ENCODE results near the gene FAM156B.
"Not testable (repeated sequence)": the region's sequence is repeated elsewhere in the genome, so short reads cannot be mapped to it uniquely, and the experiment has no call there.

The FAM156B gene

GRCh38 chrX:52933976-52934703 lies 37.0 kb downstream of the FAM156B start:
- no peaks in the 10 kb centered on the region for H3K36me3 ChIP-seq (ENCODE audit: control insufficient read depth in 1 of 2, insufficient read depth in 2 of 2, low read depth in 1 of 2, low read length in 2 of 2)
- peak overlapping the region; percentile 52 to 88 for H3K4me3 ChIP-seq (ENCODE audit: insufficient read depth in 1 of 2, low read depth in 1 of 2, low read length in 2 of 2)
- no peak overlapping the region for H2AK5ac ChIP-seq (ENCODE audit: low read length, severe bottlenecking)
- peaks cover 2% of the 10 kb centered on the region for H3K4me1 ChIP-seq (ENCODE audit: control insufficient read depth, insufficient read depth, low read depth, low read length)
- H3K9me3 ChIP-seq (ENCODE audit: control insufficient read depth, low read length): no peaks in the 10 kb centered on the region
- peak overlapping the region; percentile 80 for H4K8ac ChIP-seq (ENCODE audit: low read length)
- no peak overlapping the region for H2AFZ ChIP-seq (ENCODE audit: low read depth, low read length)
- H4K91ac ChIP-seq (ENCODE audit: low read length): no peak overlapping the region
- no peak overlapping the region for H2BK5ac ChIP-seq (ENCODE audit: low read depth, low read length, poor library complexity, severe bottlenecking)
- 3% methylated on average over 22 of the region's 27 CpGs for WGBS
- peak overlapping the region; percentile 15 for H2BK120ac ChIP-seq (ENCODE audit: low read depth, low read length)
- H3K27me3 ChIP-seq (ENCODE audit: control insufficient read depth in 1 of 2, insufficient read depth in 1 of 2, low read length in 2 of 2): no peaks in the 10 kb centered on the region
- DNase-seq: no peak
- no peak overlapping the region for H3K14ac ChIP-seq (ENCODE audit: low read length in 2 of 2)
- no peak overlapping the region for H3K23ac ChIP-seq (ENCODE audit: low read length in 2 of 2)
- H3K9ac ChIP-seq (ENCODE audit: low read length): peak overlapping the region; percentile 97
- H3K79me1 ChIP-seq (replicated peaks; ENCODE audit: low read length, poor library complexity, severe bottlenecking): no peaks in the 10 kb centered on the region
- no peak overlapping the region for H2BK15ac ChIP-seq (ENCODE audit: low read depth, poor library complexity, severe bottlenecking)
- no peak overlapping the region for H3K18ac ChIP-seq (ENCODE audit: low read depth in 1 of 2, low read length in 2 of 2)
- H3K27ac ChIP-seq (ENCODE audit: low read length, poor library complexity, severe bottlenecking): peak overlapping the region; percentile 99
- peak overlapping the region; percentile 30 for H3K4me2 ChIP-seq (ENCODE audit: low read length, poor library complexity, severe bottlenecking)
- peak overlapping the region in 1 of 2 experiments; percentile 37 for H3K4ac ChIP-seq (ENCODE audit: low read depth in 1 of 2, low read length in 2 of 2)
- no peak overlapping the region for H2BK12ac ChIP-seq (ENCODE audit: low read length in 2 of 2)

- Histone ChIP-seq H3K9ac (ENCODE audit: low read length) (peak overlapping the region; percentile 97), H3K4me3 (ENCODE audit: insufficient read depth in 1 of 2, low read depth in 1 of 2, low read length in 2 of 2) (peak overlapping the region; percentile 64 to 88), H3K18ac (ENCODE audit: low read depth in 1 of 2, low read length in 2 of 2) (peak overlapping the region; percentile 91 to 94), H4K91ac (ENCODE audit: low read length) (peak overlapping the region; percentile 93), H3K9me3 (ENCODE audit: control insufficient read depth, low read length) (no peaks in the 10 kb centered on the region), H3K4me2 (ENCODE audit: low read length, poor library complexity, severe bottlenecking) (peak overlapping the region; percentile 49), H2BK15ac (ENCODE audit: low read depth, poor library complexity, severe bottlenecking) (no peak overlapping the region), H3K79me1 (replicated peaks; ENCODE audit: low read length, poor library complexity, severe bottlenecking) (no peaks in the 10 kb centered on the region), H2BK12ac (ENCODE audit: low read length in 2 of 2) (no peak overlapping the region), H3K14ac (ENCODE audit: low read length in 2 of 2) (peak overlapping the region in 1 of 2 experiments; percentile 93), H2AK5ac (ENCODE audit: low read length, severe bottlenecking) (no peak overlapping the region), H2BK120ac (ENCODE audit: low read depth, low read length) (peak overlapping the region; percentile 49), H4K8ac (ENCODE audit: low read length) (peak overlapping the region; percentile 94), H3K27ac (ENCODE audit: low read length, poor library complexity, severe bottlenecking) (peak overlapping the region; percentile 99), H2BK5ac (ENCODE audit: low read depth, low read length, poor library complexity, severe bottlenecking) (peak overlapping the region; percentile 91), H3K27me3 (ENCODE audit: control insufficient read depth in 1 of 2, insufficient read depth in 1 of 2, low read length in 2 of 2) (no peaks in the 10 kb centered on the region), H2AFZ (ENCODE audit: low read depth, low read length) (peak overlapping the region; percentile 42), H3K36me3 (ENCODE audit: control insufficient read depth in 1 of 2, insufficient read depth in 2 of 2, low read depth in 1 of 2, low read length in 2 of 2) (no peaks in the 10 kb centered on the region), H3K23ac (ENCODE audit: low read length in 2 of 2) (no peak overlapping the region), H3K4ac (ENCODE audit: low read depth in 1 of 2, low read length in 2 of 2) (peak overlapping the region; percentile 95 to 96), H3K4me1 (ENCODE audit: control insufficient read depth, insufficient read depth, low read depth, low read length) (peaks cover 2% of the 10 kb centered on the region)
- WGBS: under 1% methylated on average over 24 of the region's 61 CpGs
- peak; percentile 94 for DNase-seq
These were observed 37.8 kb downstream of the FAM156B start for GRCh38 chrX:52934704-52935469.

GRCh38 chrX:52935470-52935784 lies 38.3 kb downstream of the FAM156B start:
- H2BK15ac ChIP-seq (ENCODE audit: low read depth, poor library complexity, severe bottlenecking); DNase-seq; H3K4me1 ChIP-seq (ENCODE audit: control insufficient read depth, insufficient read depth, low read depth, low read length); H3K9me3 ChIP-seq (ENCODE audit: control insufficient read depth, low read length); H3K36me3 ChIP-seq (ENCODE audit: control insufficient read depth in 1 of 2, insufficient read depth in 2 of 2, low read depth in 1 of 2, low read length in 2 of 2); H3K23ac ChIP-seq (ENCODE audit: low read length in 2 of 2); H2BK12ac ChIP-seq (ENCODE audit: low read length in 2 of 2); H2AK5ac ChIP-seq (ENCODE audit: low read length, severe bottlenecking); H3K27me3 ChIP-seq (ENCODE audit: control insufficient read depth in 1 of 2, insufficient read depth in 1 of 2, low read length in 2 of 2); H3K79me1 ChIP-seq (replicated peaks; ENCODE audit: low read length, poor library complexity, severe bottlenecking): not testable (repeated sequence)
- Histone ChIP-seq H2AFZ (ENCODE audit: low read depth, low read length) (peak overlapping the region; percentile 1), H2BK5ac (ENCODE audit: low read depth, low read length, poor library complexity, severe bottlenecking) (peak overlapping the region; percentile 21), H3K14ac (ENCODE audit: low read length in 2 of 2) (peak overlapping the region in 1 of 2 experiments; percentile 93), H2BK120ac (ENCODE audit: low read depth, low read length) (peak overlapping the region; percentile 49), H3K4me3 (ENCODE audit: insufficient read depth in 1 of 2, low read depth in 1 of 2, low read length in 2 of 2) (peak overlapping the region; percentile 51 to 88), H3K9ac (ENCODE audit: low read length) (peak overlapping the region; percentile 97), H4K8ac (ENCODE audit: low read length) (peak overlapping the region; percentile 94), H4K91ac (ENCODE audit: low read length) (peak overlapping the region; percentile 93), H3K27ac (ENCODE audit: low read length, poor library complexity, severe bottlenecking) (peak overlapping the region; percentile 82), H3K4me2 (ENCODE audit: low read length, poor library complexity, severe bottlenecking) (peak overlapping the region; percentile 41), H3K18ac (ENCODE audit: low read depth in 1 of 2, low read length in 2 of 2) (peak overlapping the region; percentile 91 to 94), H3K4ac (ENCODE audit: low read depth in 1 of 2, low read length in 2 of 2) (peak overlapping the region; percentile 95 to 96)
- WGBS: 4% methylated on average over 8 of the region's 10 CpGs

GRCh38 chrX:52940704-52941103 lies 43.6 kb downstream of the FAM156B start:
- H3K79me1 ChIP-seq (replicated peaks; ENCODE audit: low read length, poor library complexity, severe bottlenecking); H3K14ac ChIP-seq (ENCODE audit: low read length in 2 of 2); H3K36me3 ChIP-seq (ENCODE audit: control insufficient read depth in 1 of 2, insufficient read depth in 2 of 2, low read depth in 1 of 2, low read length in 2 of 2); H2BK120ac ChIP-seq (ENCODE audit: low read depth, low read length); H3K9me3 ChIP-seq (ENCODE audit: control insufficient read depth, low read length); H2BK5ac ChIP-seq (ENCODE audit: low read depth, low read length, poor library complexity, severe bottlenecking); H3K23ac ChIP-seq (ENCODE audit: low read length in 2 of 2); H2AK5ac ChIP-seq (ENCODE audit: low read length, severe bottlenecking); H3K9ac ChIP-seq (ENCODE audit: low read length); H3K4ac ChIP-seq (ENCODE audit: low read depth in 1 of 2, low read length in 2 of 2); H3K18ac ChIP-seq (ENCODE audit: low read depth in 1 of 2, low read length in 2 of 2); H3K27me3 ChIP-seq (ENCODE audit: control insufficient read depth in 1 of 2, insufficient read depth in 1 of 2, low read length in 2 of 2); H2AFZ ChIP-seq (ENCODE audit: low read depth, low read length); H4K8ac ChIP-seq (ENCODE audit: low read length); H2BK12ac ChIP-seq (ENCODE audit: low read length in 2 of 2); H3K4me3 ChIP-seq (ENCODE audit: insufficient read depth in 1 of 2, low read depth in 1 of 2, low read length in 2 of 2); H4K91ac ChIP-seq (ENCODE audit: low read length); H3K4me1 ChIP-seq (ENCODE audit: control insufficient read depth, insufficient read depth, low read depth, low read length); DNase-seq; H2BK15ac ChIP-seq (ENCODE audit: low read depth, poor library complexity, severe bottlenecking); H3K4me2 ChIP-seq (ENCODE audit: low read length, poor library complexity, severe bottlenecking); H3K27ac ChIP-seq (ENCODE audit: low read length, poor library complexity, severe bottlenecking): not testable (repeated sequence)
- no CpG with 5 or more reads among the region's 4 CpGs for WGBS
